Prostate gland (tissue), 2 donors: ENCODE data around the gene FXYD5.

Source experiments
- CTCF ChIP-seq, 4 experiments: fragments of 200-600 bp in 2 of 4; fragments of 450-650 bp in 2 of 4; sonication (generic) in 2 of 4; IDR thresholded peaks; 1 replicate in 3 of 4; 2 replicates in 1 of 4; pipeline ENCODE4 v1.5.1; 2016 to 2019; ENCODE audit warnings: antibody characterized with exemption in 4 of 4, mild to moderate bottlenecking in 2 of 4, moderate library complexity in 2 of 4
- POLR2A ChIP-seq: fragments of 450-650 bp; IDR thresholded peaks from one replicate; pipeline ENCODE4 v1.6.1; 2016; ENCODE audit warnings: antibody characterized with exemption, mild to moderate bottlenecking
- POLR2AphosphoS5 ChIP-seq: sonication (generic); formaldehyde crosslinking; IDR thresholded peaks from one replicate; pipeline ENCODE4 v1.6.1; 2017; ENCODE audit warnings: antibody characterized with exemption

- no peak for TF ChIP-seq CTCF (IDR thresholded peaks at IDR 0.05)
- TF ChIP-seq POLR2A: no peak
- TF ChIP-seq POLR2AphosphoS5: no peak
These were observed 63.1 kb downstream of the FXYD5 start for GRCh38 chr19:35217649-35217990.
